Thoracic aorta (tissue), 2 donors: ENCODE data around the gene USP30. TPM values are rescaled to one million over a fixed set of nuclear protein-coding genes. Genes with fewer than 3 reads are reported as not detected.
"Not testable (repeated sequence)": the region's sequence is repeated elsewhere in the genome, so short reads cannot be mapped to it uniquely, and the experiment has no call there.

Experiments
- ATAC-seq: fragments of 150-250 bp; one replicate; pipeline ENCODE4 v1.8.0; 2017; ENCODE audit warnings: low read depth; ENCODE audit not compliant: insufficient number of reproducible peaks, low FRiP score
- DNase-seq: peaks from one replicate; pipeline ENCODE4 v3.0.0-alpha.2; 2020; ENCODE audit warnings: low spot score
- H3K27ac ChIP-seq, 2 donors: fragments of 200-600 bp; sonication (generic); 1 replicate in 1 of 2; 2 replicates in 1 of 2; pipeline ENCODE4 v1.5.1; 2016; ENCODE audit warnings: mild to moderate bottlenecking in 2 of 2, moderate library complexity in 2 of 2
- H3K27me3 ChIP-seq: fragments of 200-600 bp; sonication (generic); replicated peaks from 2 replicates; pipeline ENCODE4 v1.6.0; 2016; ENCODE audit warnings: mild to moderate bottlenecking; ENCODE audit not compliant: insufficient read depth
- H3K36me3 ChIP-seq: fragments of 200-600 bp; sonication (generic); one replicate; pipeline ENCODE4 v1.5.1; 2016
- H3K4me1 ChIP-seq, 2 donors: fragments of 200-600 bp; sonication (generic); 1 replicate in 1 of 2; 2 replicates in 1 of 2; pipeline versions ENCODE4 v1.5.1 to v1.6.0; 2016; ENCODE audit warnings: low read depth in 2 of 2, mild to moderate bottlenecking in 1 of 2; ENCODE audit not compliant: control insufficient read depth in 1 of 2
- H3K4me3 ChIP-seq: fragments of 200-600 bp; sonication (generic); 2 replicates; pipeline ENCODE4 v1.5.1; 2016; ENCODE audit warnings: mild to moderate bottlenecking
- H3K9me3 ChIP-seq: fragments of 200-600 bp; sonication (generic); 2 replicates; pipeline ENCODE4 v1.5.1; 2016
- CTCF ChIP-seq: fragments of 200-600 bp; sonication (generic); IDR thresholded peaks from one replicate; pipeline ENCODE4 v1.5.1; 2019; ENCODE audit warnings: antibody characterized with exemption
- total RNA-seq, 2 donors: library from RNA; depleted of rRNA; stranded (reverse); fragments of >200 nt; gene quantifications; one replicate each; pipeline versions ENCODE4 v1.1.0 to v1.2.3, GENCODE V29; 2016

The USP30 gene
- total RNA-seq, 2 donors from 2014 or later: 9.5 to 27.5 TPM

GRCh38 chr12:109020796-109021380, 31.5 kb upstream of the USP30 start, which contains the start of gene SVOP:
SVOP (minus strand) TSS chr12:109021068; CDS start chr12:109020868, 200 bp downstream.
- no peaks in the 10 kb centered on the region for H3K4me1 ChIP-seq
- no peak within 1 kb of the TSS for H3K4me3 ChIP-seq
- H3K9me3 ChIP-seq: no peaks in the 10 kb centered on the region
- no peaks in the 10 kb centered on the region for H3K36me3 ChIP-seq
- DNase-seq: peak; percentile 3
- no peaks in the 10 kb centered on the region for H3K27me3 ChIP-seq
- no peak for TF ChIP-seq CTCF
- ATAC-seq: no peak
- H3K27ac ChIP-seq: no peak within 1 kb of the TSS

GRCh38 chr12:109027767-109028166, 24.6 kb upstream of the USP30 start:
- no peak for ATAC-seq

GRCh38 chr12:109028624-109029023, 23.8 kb upstream of the USP30 start:
- not testable (repeated sequence) for H3K27me3 ChIP-seq, H3K36me3 ChIP-seq, DNase-seq, H3K4me3 ChIP-seq, ATAC-seq, H3K27ac ChIP-seq, H3K4me1 ChIP-seq, H3K9me3 ChIP-seq

More at GRCh38 chr12:109027767-109028166, 24.6 kb upstream of the USP30 start:
- Histone ChIP-seq H3K4me3 (no peak overlapping the region), H3K27me3 (no peaks in the 10 kb centered on the region), H3K4me1 (no peaks in the 10 kb centered on the region), H3K9me3 (no peaks in the 10 kb centered on the region), H3K36me3 (no peaks in the 10 kb centered on the region), H3K27ac (no peak overlapping the region)
- TF ChIP-seq CTCF: no peak
- no peak for DNase-seq

- no peaks in the 10 kb centered on the region for H3K9me3 ChIP-seq
- no peak for TF ChIP-seq CTCF
- H3K36me3 ChIP-seq: no peaks in the 10 kb centered on the region
- H3K4me1 ChIP-seq: no peaks in the 10 kb centered on the region
- H3K27ac ChIP-seq: no peak overlapping the region
- no peak for DNase-seq
- H3K4me3 ChIP-seq: no peak overlapping the region
- no peaks in the 10 kb centered on the region for H3K27me3 ChIP-seq
- no peak for ATAC-seq
Observed at GRCh38 chr12:109029411-109029810, 23.0 kb upstream of the USP30 start.

- no peak for ATAC-seq
- Histone ChIP-seq H3K4me3 (no peak overlapping the region), H3K9me3 (no peaks in the 10 kb centered on the region), H3K27ac (no peak overlapping the region), H3K36me3 (no peaks in the 10 kb centered on the region), H3K27me3 (no peaks in the 10 kb centered on the region), H3K4me1 (no peaks in the 10 kb centered on the region)
- no peak for DNase-seq
- no peak for TF ChIP-seq CTCF
Observed at GRCh38 chr12:109033239-109034196, 18.9 kb upstream of the USP30 start.
